GM12864 (cell line): ENCODE results near the gene SNORC.

Source experiments
- DNase-seq: peaks from one replicate; pipeline ENCODE4 v3.0.0-alpha.2; 2011; ENCODE audit warnings: low read depth
- H3K4me3 ChIP-seq: 2 replicates; pipeline ENCODE4 v1.5.1; 2011; ENCODE audit warnings: mild to moderate bottlenecking, low read depth, low read length, control low read depth
- CTCF ChIP-seq: IDR thresholded peaks from 2 replicates; pipeline ENCODE4 v1.5.1; 2011; ENCODE audit warnings: low read depth, mild to moderate bottlenecking, moderate library complexity, low read length, control low read depth, inconsistent platforms; ENCODE audit errors: missing control alignments

The SNORC gene

GRCh38 chr2:232857158-232857563, 12.9 kb upstream of the SNORC start:
- no peak for DNase-seq

GRCh38 chr2:232859385-232859916, 10.6 kb upstream of the SNORC start:
- DNase-seq = no peak
- no peak overlapping the region for H3K4me3 ChIP-seq
- TF ChIP-seq CTCF = no peak

More at GRCh38 chr2:232857158-232857563, 12.9 kb upstream of the SNORC start:
- no peak overlapping the region for H3K4me3 ChIP-seq
- no peak for TF ChIP-seq CTCF

GRCh38 chr2:232860593-232861241, 9.3 kb upstream of the SNORC start:
- no peak overlapping the region for H3K4me3 ChIP-seq
- TF ChIP-seq CTCF = no peak
- no peak for DNase-seq

GRCh38 chr2:232861353-232861752, 8.7 kb upstream of the SNORC start:
- no peak for TF ChIP-seq CTCF
- H3K4me3 ChIP-seq = no peak overlapping the region
- no peak for DNase-seq

GRCh38 chr2:232863996-232864395, 6.1 kb upstream of the SNORC start:
- no peak for DNase-seq
- no peak overlapping the region for H3K4me3 ChIP-seq
- no peak for TF ChIP-seq CTCF

- no peak for TF ChIP-seq CTCF
- DNase-seq = no peak
- no peak overlapping the region for H3K4me3 ChIP-seq
Observed at GRCh38 chr2:232865165-232865564, 4.9 kb upstream of the SNORC start.

- DNase-seq = no peak
- no peak for TF ChIP-seq CTCF
Observed at GRCh38 chr2:232866104-232866503, 4.0 kb upstream of the SNORC start.

More at GRCh38 chr2:232866104-232866503, 4.0 kb upstream of the SNORC start:
- no peak overlapping the region for H3K4me3 ChIP-seq
